ENCODE measurements around the gene TRPT1.

- TF ChIP-seq ATF2 (tag by site-specific recombination; IDR thresholded peaks at IDR 0.05; ENCODE audit: low read depth): no peak
- no peak for TF ChIP-seq CTCF (tag by site-specific recombination; IDR thresholded peaks at IDR 0.05)
- TF ChIP-seq REPIN1 (tag by site-specific recombination; IDR thresholded peaks at IDR 0.05; ENCODE audit: low read depth): no peak
- TF ChIP-seq ZNF629 (tag by site-specific recombination; IDR thresholded peaks at IDR 0.05): no peak
- TF ChIP-seq ZNF112 (tag by site-specific recombination; IDR thresholded peaks at IDR 0.05): no peak
- no peak for TF ChIP-seq ZBTB20 (tag by site-specific recombination; IDR thresholded peaks at IDR 0.05)
Measured at GRCh38 chr11:64258356-64258755, 32.4 kb upstream of the TRPT1 start.

All from HEK293 (cell line).